A673 (cell line): ENCODE measurements around the gene UBA52. TPM values are rescaled to one million over a fixed set of nuclear protein-coding genes. Genes with fewer than 3 reads are reported as not detected.
A peak's percentile ranks its signal among the peaks of the same experiment; 100 is the strongest.

Experiments
- BruUV-seq: library from RNA; stranded (reverse); fragments of 400-500 nt; replicated peaks from 2 replicates; lab custom pipeline; 2021; lab: Mats Ljungman, UMichigan
- CTCF ChIA-PET: fragments of 300-600 bp; sonication (Branson Sonifier 250); formaldehyde crosslinking; loops from one replicate; lab custom pipeline; 2022; ENCODE audit warnings: antibody characterized with exemption; lab: Charles Lee
- POLR2A ChIA-PET: fragments of 300-600 bp; sonication (Branson Sonifier 250); formaldehyde crosslinking; loops from one replicate; lab custom pipeline; 2022; ENCODE audit warnings: antibody characterized with exemption; ENCODE audit not compliant: low non-redundant PET; lab: Charles Lee
- DNase-seq: peaks from one replicate; pipeline ENCODE4 v3.0.0-alpha.2; 2015; ENCODE audit warnings: low spot score
- H3K27ac ChIP-seq: fragments of 200-600 bp; sonication (generic); 2 replicates; pipeline ENCODE4 v1.5.1; 2016; ENCODE audit warnings: mixed run types, low read depth, mild to moderate bottlenecking, mixed read lengths, antibody characterized with exemption, low read length; ENCODE audit not compliant: poor library complexity, severe bottlenecking
- H3K27me3 ChIP-seq: fragments of 200-600 bp; sonication (generic); replicated peaks from 2 replicates; pipeline ENCODE4 v1.6.1; 2017; ENCODE audit warnings: mixed run types, low read depth, mild to moderate bottlenecking, mixed read lengths, antibody characterized with exemption, low read length; ENCODE audit not compliant: insufficient read depth, poor library complexity
- H3K36me3 ChIP-seq: fragments of 200-600 bp; sonication (generic); 2 replicates; pipeline ENCODE4 v1.6.1; 2016; ENCODE audit warnings: mixed run types, mild to moderate bottlenecking, mixed read lengths, antibody characterized with exemption, low read length; ENCODE audit not compliant: insufficient read depth, poor library complexity, severe bottlenecking
- H3K4me1 ChIP-seq: fragments of 200-600 bp; sonication (generic); 2 replicates; pipeline ENCODE4 v1.6.1; 2017; ENCODE audit warnings: mixed run types, mild to moderate bottlenecking, mixed read lengths, antibody characterized with exemption, low read length; ENCODE audit not compliant: insufficient read depth, poor library complexity, severe bottlenecking
- H3K4me3 ChIP-seq: fragments of 200-600 bp; sonication (generic); 2 replicates; pipeline ENCODE4 v1.5.1; 2016; ENCODE audit warnings: low read depth, mixed run types, mild to moderate bottlenecking, mixed read lengths, low read length; ENCODE audit not compliant: poor library complexity, severe bottlenecking
- H3K9me3 ChIP-seq: fragments of 200-600 bp; sonication (generic); 2 replicates; pipeline ENCODE4 v1.6.1; 2016; ENCODE audit warnings: mixed run types, low read depth, mild to moderate bottlenecking, mixed read lengths, antibody characterized with exemption, low read length; ENCODE audit not compliant: poor library complexity, severe bottlenecking
- CTCF ChIP-seq: fragments of 300-800, 200-600 bp; sonication (generic); conservative IDR thresholded peaks from 2 replicates; pipeline ENCODE4 v1.5.1; 2017; ENCODE audit warnings: low read depth, mild to moderate bottlenecking, antibody characterized with exemption, low read length, moderate library complexity, mixed read lengths
- EZH2 ChIP-seq: fragments of 200-600 bp; sonication (generic); IDR thresholded peaks from 2 replicates; pipeline ENCODE4 v1.6.1; 2017; ENCODE audit warnings: borderline replicate concordance, low read depth, mild to moderate bottlenecking, mixed read lengths, antibody characterized with exemption, low read length; ENCODE audit not compliant: poor library complexity, severe bottlenecking
- intact Hi-C: fragments of 100-400 bp; cut with micrococcal nuclease; formaldehyde crosslinking; loops from one replicate; pipeline ENCODE4 v1.10.0; 2022; ENCODE audit not compliant: unreplicated experiment
- total RNA-seq: library from RNA; stranded (reverse); gene quantifications from 2 replicates; pipeline ENCODE4 v1.2.3, GENCODE V29; 2021

Gene UBA52
- total RNA-seq, 1 experiment from 2014 or later, result 1,348 TPM

GRCh38 chr19:18586306-18586705 lies 14.6 kb downstream of the UBA52 start:
- no peak for DNase-seq
- CTCF ChIA-PET, result no interaction called here
- TF ChIP-seq CTCF, result 0 out of 2 replicates have a peak, but pooled peaks have one; percentile 13
- no peak for TF ChIP-seq EZH2
- H3K9me3 ChIP-seq, result no peaks in the 10 kb centered on the region
- no peaks in the 10 kb centered on the region for H3K27me3 ChIP-seq
- POLR2A ChIA-PET, result no interaction called here
- intact Hi-C loops, result no loop called here
- no peak overlapping the region for H3K4me3 ChIP-seq
- no peaks in the 10 kb centered on the region for H3K36me3 ChIP-seq
- no peak overlapping the region for H3K27ac ChIP-seq
- no TSS peak for BruUV-seq
- H3K4me1 ChIP-seq, result peaks cover 16% of the 10 kb centered on the region

- Histone ChIP-seq H3K9me3 (no peaks in the 10 kb centered on the region), H3K4me1 (peaks cover 25% of the 10 kb centered on the region), H3K36me3 (no peaks in the 10 kb centered on the region), H3K27ac (peak overlapping the region; percentile 96), H3K27me3 (no peaks in the 10 kb centered on the region), H3K4me3 (no peak overlapping the region)
- POLR2A ChIA-PET, result no interaction called here
- no TSS peak for BruUV-seq
- no peak for DNase-seq
- no peak for TF ChIP-seq CTCF
- no peak for TF ChIP-seq EZH2
- CTCF ChIA-PET, result interaction anchor here (0.7 kb wide), 1 partner anchor 98 kb away, joined by 3 read pairs; no protein-coding TSS in a partner anchor
- intact Hi-C loops, result no loop called here
These were observed 15.9 kb downstream of the UBA52 start for GRCh38 chr19:18587561-18587960.

GRCh38 chr19:18587962-18588610 lies 16.4 kb downstream of the UBA52 start:
- Histone ChIP-seq H3K4me3 (peak overlapping the region; percentile 83), H3K4me1 (peaks cover 29% of the 10 kb centered on the region), H3K9me3 (no peaks in the 10 kb centered on the region), H3K27ac (peak overlapping the region; percentile 96), H3K27me3 (no peaks in the 10 kb centered on the region), H3K36me3 (peaks cover 3% of the 10 kb centered on the region)
- no peak for DNase-seq
- ChIA-PET POLR2A (no interaction called here), CTCF (interaction anchor here (0.6 to 0.7 kb wide), 2 partner anchors 99 to 639 kb away, joined by 3 to 5 read pairs; no protein-coding TSS in a partner anchor)
- TSS peak; percentile 63 for BruUV-seq
- intact Hi-C loops, result no loop called here
- TF ChIP-seq EZH2 (no peak), CTCF (no peak)
